ENCODE results near the gene ZNF385D.

The ZNF385D gene

GRCh38 chr3:21752749-21753347 is 1.8 kb upstream of the ZNF385D start:
- Histone ChIP-seq H3K27ac (ENCODE audit: low read length, poor library complexity, severe bottlenecking) (no peak overlapping the region), H4K8ac (ENCODE audit: low read length) (no peak overlapping the region), H3K9me3 (ENCODE audit: control insufficient read depth, low read length) (no peaks in the 10 kb centered on the region), H4K91ac (ENCODE audit: low read length) (no peak overlapping the region), H3K14ac (ENCODE audit: low read length in 2 of 2) (no peak overlapping the region), H3K27me3 (ENCODE audit: control insufficient read depth in 1 of 2, insufficient read depth in 1 of 2, low read length in 2 of 2) (no peaks in the 10 kb centered on the region), H3K4me3 (ENCODE audit: insufficient read depth in 1 of 2, low read depth in 1 of 2, low read length in 2 of 2) (no peak overlapping the region), H2BK120ac (ENCODE audit: low read depth, low read length) (no peak overlapping the region), H3K9ac (ENCODE audit: low read length) (peak overlapping the region; percentile 24), H3K4ac (ENCODE audit: low read depth in 1 of 2, low read length in 2 of 2) (no peak overlapping the region), H3K18ac (ENCODE audit: low read depth in 1 of 2, low read length in 2 of 2) (no peak overlapping the region), H2BK5ac (ENCODE audit: low read depth, low read length, poor library complexity, severe bottlenecking) (no peak overlapping the region), H2AK5ac (ENCODE audit: low read length, severe bottlenecking) (no peak overlapping the region), H3K36me3 (ENCODE audit: control insufficient read depth in 1 of 2, insufficient read depth in 2 of 2, low read depth in 1 of 2, low read length in 2 of 2) (no peaks in the 10 kb centered on the region), H2AFZ (ENCODE audit: low read depth, low read length) (no peak overlapping the region), H3K23ac (ENCODE audit: low read length in 2 of 2) (no peak overlapping the region), H2BK15ac (ENCODE audit: low read depth, poor library complexity, severe bottlenecking) (no peak overlapping the region), H3K4me1 (ENCODE audit: control insufficient read depth, insufficient read depth, low read depth, low read length) (no peaks in the 10 kb centered on the region), H2BK12ac (ENCODE audit: low read length in 2 of 2) (no peak overlapping the region), H3K4me2 (ENCODE audit: low read length, poor library complexity, severe bottlenecking) (no peak overlapping the region), H3K79me1 (replicated peaks; ENCODE audit: low read length, poor library complexity, severe bottlenecking) (no peaks in the 10 kb centered on the region)
- WGBS: 14% methylated on average over 2 of the region's 3 CpGs
- no peak for DNase-seq

- H3K18ac ChIP-seq (ENCODE audit: low read depth in 1 of 2, low read length in 2 of 2): no peak overlapping the region
- no peak overlapping the region for H4K8ac ChIP-seq (ENCODE audit: low read length)
- H2AK5ac ChIP-seq (ENCODE audit: low read length, severe bottlenecking): no peak overlapping the region
- no peak overlapping the region for H2BK5ac ChIP-seq (ENCODE audit: low read depth, low read length, poor library complexity, severe bottlenecking)
- peak overlapping the region; percentile 87 for H3K9ac ChIP-seq (ENCODE audit: low read length)
- peak overlapping the region in 1 of 2 experiments; percentile 94 for H3K4me3 ChIP-seq (ENCODE audit: insufficient read depth in 1 of 2, low read depth in 1 of 2, low read length in 2 of 2)
- H3K36me3 ChIP-seq (ENCODE audit: control insufficient read depth in 1 of 2, insufficient read depth in 2 of 2, low read depth in 1 of 2, low read length in 2 of 2): no peaks in the 10 kb centered on the region
- H2BK120ac ChIP-seq (ENCODE audit: low read depth, low read length): no peak overlapping the region
- H3K23ac ChIP-seq (ENCODE audit: low read length in 2 of 2): no peak overlapping the region
- H3K27ac ChIP-seq (ENCODE audit: low read length, poor library complexity, severe bottlenecking): no peak overlapping the region
- H2AFZ ChIP-seq (ENCODE audit: low read depth, low read length): no peak overlapping the region
- H3K27me3 ChIP-seq (ENCODE audit: control insufficient read depth in 1 of 2, insufficient read depth in 1 of 2, low read length in 2 of 2): no peaks in the 10 kb centered on the region
- H3K4me1 ChIP-seq (ENCODE audit: control insufficient read depth, insufficient read depth, low read depth, low read length): no peaks in the 10 kb centered on the region
- 74% methylated on average over 2 of the region's 6 CpGs for WGBS
- H3K4ac ChIP-seq (ENCODE audit: low read depth in 1 of 2, low read length in 2 of 2): no peak overlapping the region
- H3K79me1 ChIP-seq (replicated peaks; ENCODE audit: low read length, poor library complexity, severe bottlenecking): no peaks in the 10 kb centered on the region
- H3K4me2 ChIP-seq (ENCODE audit: low read length, poor library complexity, severe bottlenecking): no peak overlapping the region
- H2BK15ac ChIP-seq (ENCODE audit: low read depth, poor library complexity, severe bottlenecking): no peak overlapping the region
- DNase-seq: no peak
- no peaks in the 10 kb centered on the region for H3K9me3 ChIP-seq (ENCODE audit: control insufficient read depth, low read length)
- no peak overlapping the region for H3K14ac ChIP-seq (ENCODE audit: low read length in 2 of 2)
- no peak overlapping the region for H2BK12ac ChIP-seq (ENCODE audit: low read length in 2 of 2)
- H4K91ac ChIP-seq (ENCODE audit: low read length): no peak overlapping the region
These were observed 876 bp upstream of the ZNF385D start for GRCh38 chr3:21751886-21752285.

GRCh38 chr3:21750080-21750696 is 822 bp downstream of the ZNF385D start:
- H2BK120ac ChIP-seq (ENCODE audit: low read depth, low read length): no peak overlapping the region
- H3K18ac ChIP-seq (ENCODE audit: low read depth in 1 of 2, low read length in 2 of 2): no peak overlapping the region
- H2AFZ ChIP-seq (ENCODE audit: low read depth, low read length): no peak overlapping the region
- no peak overlapping the region for H3K4ac ChIP-seq (ENCODE audit: low read depth in 1 of 2, low read length in 2 of 2)
- H3K79me1 ChIP-seq (replicated peaks; ENCODE audit: low read length, poor library complexity, severe bottlenecking): no peaks in the 10 kb centered on the region
- H3K27me3 ChIP-seq (ENCODE audit: control insufficient read depth in 1 of 2, insufficient read depth in 1 of 2, low read length in 2 of 2): no peaks in the 10 kb centered on the region
- no peak overlapping the region for H3K23ac ChIP-seq (ENCODE audit: low read length in 2 of 2)
- H2BK12ac ChIP-seq (ENCODE audit: low read length in 2 of 2): no peak overlapping the region
- H3K4me1 ChIP-seq (ENCODE audit: control insufficient read depth, insufficient read depth, low read depth, low read length): no peaks in the 10 kb centered on the region
- no peak overlapping the region for H3K14ac ChIP-seq (ENCODE audit: low read length in 2 of 2)
- H3K9me3 ChIP-seq (ENCODE audit: control insufficient read depth, low read length): no peaks in the 10 kb centered on the region
- DNase-seq: no peak
- H3K4me2 ChIP-seq (ENCODE audit: low read length, poor library complexity, severe bottlenecking): peak overlapping the region; percentile 82
- no peak overlapping the region for H2AK5ac ChIP-seq (ENCODE audit: low read length, severe bottlenecking)
- no peak overlapping the region for H4K91ac ChIP-seq (ENCODE audit: low read length)
- peak overlapping the region; percentile 87 for H3K9ac ChIP-seq (ENCODE audit: low read length)
- H2BK15ac ChIP-seq (ENCODE audit: low read depth, poor library complexity, severe bottlenecking): no peak overlapping the region
- no peak overlapping the region for H4K8ac ChIP-seq (ENCODE audit: low read length)
- no peak overlapping the region for H2BK5ac ChIP-seq (ENCODE audit: low read depth, low read length, poor library complexity, severe bottlenecking)
- no peaks in the 10 kb centered on the region for H3K36me3 ChIP-seq (ENCODE audit: control insufficient read depth in 1 of 2, insufficient read depth in 2 of 2, low read depth in 1 of 2, low read length in 2 of 2)
- H3K4me3 ChIP-seq (ENCODE audit: insufficient read depth in 1 of 2, low read depth in 1 of 2, low read length in 2 of 2): peak overlapping the region; percentile 41 to 94
- WGBS: 47% methylated on average over 8 of the region's 8 CpGs
- H3K27ac ChIP-seq (ENCODE audit: low read length, poor library complexity, severe bottlenecking): peak overlapping the region; percentile 63

- H3K27me3 ChIP-seq (ENCODE audit: control insufficient read depth in 1 of 2, insufficient read depth in 1 of 2, low read length in 2 of 2): no peaks in the 10 kb centered on the region
- H3K4me1 ChIP-seq (ENCODE audit: control insufficient read depth, insufficient read depth, low read depth, low read length): peaks cover 1% of the 10 kb centered on the region
These were observed 2.9 kb downstream of the ZNF385D start for GRCh38 chr3:21747966-21748555.

More at GRCh38 chr3:21747966-21748555, 2.9 kb downstream of the ZNF385D start:
- Histone ChIP-seq H2AK5ac (ENCODE audit: low read length, severe bottlenecking) (peak overlapping the region; percentile 50), H2BK15ac (ENCODE audit: low read depth, poor library complexity, severe bottlenecking) (no peak overlapping the region), H2BK5ac (ENCODE audit: low read depth, low read length, poor library complexity, severe bottlenecking) (no peak overlapping the region), H3K9ac (ENCODE audit: low read length) (peak overlapping the region; percentile 87), H2AFZ (ENCODE audit: low read depth, low read length) (no peak overlapping the region), H3K36me3 (ENCODE audit: control insufficient read depth in 1 of 2, insufficient read depth in 2 of 2, low read depth in 1 of 2, low read length in 2 of 2) (no peaks in the 10 kb centered on the region), H3K4me2 (ENCODE audit: low read length, poor library complexity, severe bottlenecking) (peak overlapping the region; percentile 54), H3K14ac (ENCODE audit: low read length in 2 of 2) (no peak overlapping the region), H3K18ac (ENCODE audit: low read depth in 1 of 2, low read length in 2 of 2) (no peak overlapping the region), H3K9me3 (ENCODE audit: control insufficient read depth, low read length) (no peaks in the 10 kb centered on the region), H4K8ac (ENCODE audit: low read length) (no peak overlapping the region), H2BK12ac (ENCODE audit: low read length in 2 of 2) (no peak overlapping the region), H3K4ac (ENCODE audit: low read depth in 1 of 2, low read length in 2 of 2) (no peak overlapping the region), H2BK120ac (ENCODE audit: low read depth, low read length) (no peak overlapping the region), H3K23ac (ENCODE audit: low read length in 2 of 2) (no peak overlapping the region), H4K91ac (ENCODE audit: low read length) (no peak overlapping the region), H3K4me3 (ENCODE audit: insufficient read depth in 1 of 2, low read depth in 1 of 2, low read length in 2 of 2) (peak overlapping the region in 1 of 2 experiments; percentile 94), H3K79me1 (replicated peaks; ENCODE audit: low read length, poor library complexity, severe bottlenecking) (peaks cover 4% of the 10 kb centered on the region), H3K27ac (ENCODE audit: low read length, poor library complexity, severe bottlenecking) (peak overlapping the region; percentile 77)
- DNase-seq: no peak
- 72% methylated on average over 3 of the region's 5 CpGs for WGBS
